GM19025 (cell line): ENCODE results near the gene HUNK.

Experiments
- ATAC-seq: cut with Tn5 transposase; IDR thresholded peaks from one replicate; pipeline ENCODE4 v1.9.1; 2021; ENCODE audit warnings: mild to moderate bottlenecking, low read depth, moderate library complexity; ENCODE audit not compliant: unreplicated experiment

HUNK gene

GRCh38 chr21:31917108-31917507 is 44.3 kb downstream of the HUNK start:
- ATAC-seq, result no peak

- no peak for ATAC-seq
Observed at GRCh38 chr21:31918250-31918775, 45.5 kb downstream of the HUNK start.

- ATAC-seq, result no peak
Observed at GRCh38 chr21:31920275-31920674, 47.5 kb downstream of the HUNK start.

GRCh38 chr21:31921079-31921478 is 48.3 kb downstream of the HUNK start:
- no peak for ATAC-seq

- ATAC-seq, result no peak
Observed at GRCh38 chr21:31922881-31923280, 50.1 kb downstream of the HUNK start.

- ATAC-seq, result no peak
Observed at GRCh38 chr21:31923756-31924155, 50.9 kb downstream of the HUNK start.

- ATAC-seq, result no peak
Observed at GRCh38 chr21:31924548-31924947, 51.7 kb downstream of the HUNK start.

GRCh38 chr21:31926498-31926897 is 53.7 kb downstream of the HUNK start:
- ATAC-seq, result no peak

- no peak for ATAC-seq
Observed at GRCh38 chr21:31927689-31928353, 55.0 kb downstream of the HUNK start.

GRCh38 chr21:31928656-31929055 is 55.8 kb downstream of the HUNK start:
- ATAC-seq, result no peak

- no peak for ATAC-seq
Observed at GRCh38 chr21:31929548-31929947, 56.7 kb downstream of the HUNK start.

- ATAC-seq, result no peak
Observed at GRCh38 chr21:31930001-31930400, 57.2 kb downstream of the HUNK start.

GRCh38 chr21:31931644-31932469 is 59.0 kb downstream of the HUNK start:
- no peak for ATAC-seq

- ATAC-seq, result no peak
Observed at GRCh38 chr21:31932470-31932764, 59.6 kb downstream of the HUNK start.

GRCh38 chr21:31937303-31937702 is 64.5 kb downstream of the HUNK start:
- ATAC-seq, result no peak

GRCh38 chr21:31938330-31939301 is 65.8 kb downstream of the HUNK start:
- no peak for ATAC-seq

- no peak for ATAC-seq
Observed at GRCh38 chr21:31941694-31942093, 68.9 kb downstream of the HUNK start.

- no peak for ATAC-seq
Observed at GRCh38 chr21:31943561-31943960, 70.7 kb downstream of the HUNK start.

- no peak for ATAC-seq
Observed at GRCh38 chr21:31945141-31945540, 72.3 kb downstream of the HUNK start.

GRCh38 chr21:31945546-31945945 is 72.7 kb downstream of the HUNK start:
- ATAC-seq, result no peak

GRCh38 chr21:31946231-31946630 is 73.4 kb downstream of the HUNK start:
- ATAC-seq, result no peak
